Erythroblast (primary cell): ENCODE data around the gene SPEG.

Experiments
- GATA1 ChIP-seq: IDR thresholded peaks from 2 replicates; pipeline ENCODE4 v1.6.1; 2011; ENCODE audit warnings: low read depth, mild to moderate bottlenecking, control low read depth, low read length, moderate library complexity
- POLR2A ChIP-seq: IDR thresholded peaks from 2 replicates; pipeline ENCODE4 v1.6.1; 2011; ENCODE audit warnings: mild to moderate bottlenecking, low read length

- no peak for TF ChIP-seq POLR2A
- TF ChIP-seq GATA1, result no peak
Observed at GRCh38 chr2:219510512-219511135, 76.0 kb downstream of the SPEG start.
